Duodenal mucosa (tissue), 2 donors: ENCODE data around the gene HK2.

Source experiments
- H3K27ac ChIP-seq: one replicate; pipeline ENCODE4 v1.7.0; 2013; ENCODE audit warnings: low read depth, low read length
- H3K27me3 ChIP-seq, 2 donors: one replicate each; pipeline ENCODE4 v1.7.0; 2013; ENCODE audit warnings: low read length in 2 of 2, control low read depth in 1 of 2; ENCODE audit not compliant: insufficient read depth in 2 of 2, control insufficient read depth in 1 of 2
- H3K36me3 ChIP-seq, 2 donors: one replicate each; pipeline ENCODE4 v1.7.0; 2013; ENCODE audit warnings: low read length in 2 of 2, control low read depth in 1 of 2; ENCODE audit not compliant: insufficient read depth in 2 of 2, control insufficient read depth in 1 of 2
- H3K4me1 ChIP-seq, 2 donors: one replicate each; pipeline ENCODE4 v1.7.0; 2013; ENCODE audit warnings: low read length in 2 of 2, control low read depth in 1 of 2; ENCODE audit not compliant: insufficient read depth in 2 of 2, control insufficient read depth in 1 of 2
- H3K4me3 ChIP-seq, 2 donors: one replicate each; pipeline ENCODE4 v1.7.0; 2013; ENCODE audit warnings: low read length in 2 of 2, low read depth in 1 of 2
- H3K9ac ChIP-seq, 2 donors: one replicate each; pipeline ENCODE4 v1.7.0; 2013; ENCODE audit warnings: low read length in 2 of 2, low read depth in 1 of 2
- H3K9me3 ChIP-seq, 2 donors: one replicate each; pipeline ENCODE4 v1.7.0; 2013; ENCODE audit warnings: low read length in 2 of 2, control low read depth in 1 of 2; ENCODE audit not compliant: control insufficient read depth in 1 of 2

HK2 gene

DNA sequence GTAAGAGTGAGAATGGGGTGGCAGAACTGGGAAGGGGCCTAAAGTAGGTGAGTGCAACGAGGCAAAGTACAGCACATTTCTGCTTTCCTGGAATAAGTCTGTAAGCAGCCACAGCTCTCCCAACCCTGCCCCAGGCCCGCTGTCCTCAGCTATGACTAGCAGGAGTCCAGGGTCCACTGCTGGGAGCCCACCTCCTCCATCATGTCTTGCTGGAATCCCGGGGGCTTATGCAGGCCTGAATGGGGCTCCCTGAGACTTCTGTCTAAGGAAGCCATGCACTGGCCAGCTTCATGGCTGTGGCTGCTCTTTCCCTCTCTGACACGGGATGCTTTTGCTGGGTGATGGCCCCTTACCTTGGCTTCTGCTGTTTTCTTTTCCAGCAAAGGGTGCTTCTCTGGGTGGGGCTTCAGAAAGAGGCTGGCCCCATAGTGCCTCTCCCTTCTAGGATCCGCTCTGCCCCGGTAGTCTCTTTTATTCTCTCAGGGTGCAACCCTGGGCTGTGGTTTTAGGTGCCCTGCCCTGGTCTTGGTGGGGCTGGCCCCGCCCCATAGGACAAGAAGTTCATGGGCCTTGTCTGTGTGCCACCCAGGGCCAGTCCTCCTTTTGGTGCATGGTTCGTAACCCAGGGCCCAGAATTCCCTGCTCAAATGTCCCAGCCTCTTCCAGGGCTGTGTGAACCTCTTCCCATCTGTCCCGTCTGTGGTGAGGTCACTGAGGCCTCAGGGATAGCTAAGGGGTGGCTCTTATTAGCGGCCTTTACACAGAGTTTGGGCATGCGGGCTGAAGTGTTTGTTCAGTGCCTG lies 90.7 kb downstream of the HK2 start:
- Histone ChIP-seq H3K27ac (no peak overlapping the region), H3K4me3 (no peak overlapping the region), H3K9ac (no peak overlapping the region), H3K36me3 (no peaks in the 10 kb centered on the region), H3K4me1 (peaks cover 0 to 4% of the 10 kb centered on the region in 2 donors), H3K27me3 (no peaks in the 10 kb centered on the region), H3K9me3 (no peaks in the 10 kb centered on the region)

DNA sequence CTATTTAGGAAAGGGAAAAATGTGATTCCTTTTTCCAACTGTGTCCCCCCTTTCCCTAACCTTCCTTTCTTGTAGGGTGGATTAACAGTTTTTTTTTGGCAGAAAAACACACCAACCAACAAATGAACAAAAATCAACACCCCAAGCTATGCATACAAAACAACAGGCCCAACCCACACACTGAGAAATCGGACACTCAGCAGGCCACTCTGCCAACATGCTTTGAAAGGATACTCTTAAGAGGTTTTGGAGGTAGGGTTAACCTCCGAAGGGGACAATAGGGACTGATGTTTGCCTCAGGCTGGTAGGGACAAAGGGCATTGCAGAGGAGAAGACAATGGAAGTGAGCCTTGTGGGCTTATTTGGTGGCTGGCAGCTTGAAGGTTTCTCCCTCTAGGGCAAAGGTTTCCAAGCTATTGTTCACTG lies 91.4 kb downstream of the HK2 start:
- H3K9ac ChIP-seq: no peak overlapping the region
- no peaks in the 10 kb centered on the region for H3K27me3 ChIP-seq
- no peaks in the 10 kb centered on the region for H3K9me3 ChIP-seq
- H3K36me3 ChIP-seq: peaks cover 0 to 1% of the 10 kb centered on the region in 2 donors
- H3K4me3 ChIP-seq: no peak overlapping the region
- no peak overlapping the region for H3K27ac ChIP-seq
- no peaks in the 10 kb centered on the region for H3K4me1 ChIP-seq

DNA sequence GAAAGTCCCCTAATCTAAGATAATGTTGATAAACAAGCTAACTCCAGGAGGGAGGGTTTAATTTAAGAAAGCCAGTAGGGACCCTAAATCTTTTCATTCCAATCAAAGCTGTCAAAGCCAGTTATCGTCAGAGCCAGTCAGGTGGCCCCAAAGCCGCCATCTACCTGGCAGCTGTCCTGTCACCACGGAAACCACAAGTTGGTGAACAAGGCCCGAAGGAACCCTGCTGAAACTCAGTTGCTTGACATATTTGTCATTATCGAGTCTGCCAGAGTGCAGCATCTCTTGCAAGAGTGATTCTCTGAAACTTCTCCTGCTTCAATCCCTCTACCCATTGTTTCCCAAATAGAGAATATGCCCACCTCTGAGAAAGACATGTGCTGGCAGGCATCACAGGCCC lies 93.7 kb downstream of the HK2 start:
- H3K27me3 ChIP-seq: no peaks in the 10 kb centered on the region
- H3K4me1 ChIP-seq: no peaks in the 10 kb centered on the region
- no peak overlapping the region for H3K9ac ChIP-seq
- H3K9me3 ChIP-seq: no peaks in the 10 kb centered on the region
- no peak overlapping the region for H3K4me3 ChIP-seq
- no peak overlapping the region for H3K27ac ChIP-seq
- H3K36me3 ChIP-seq: peaks cover 0 to 5% of the 10 kb centered on the region in 2 donors

DNA sequence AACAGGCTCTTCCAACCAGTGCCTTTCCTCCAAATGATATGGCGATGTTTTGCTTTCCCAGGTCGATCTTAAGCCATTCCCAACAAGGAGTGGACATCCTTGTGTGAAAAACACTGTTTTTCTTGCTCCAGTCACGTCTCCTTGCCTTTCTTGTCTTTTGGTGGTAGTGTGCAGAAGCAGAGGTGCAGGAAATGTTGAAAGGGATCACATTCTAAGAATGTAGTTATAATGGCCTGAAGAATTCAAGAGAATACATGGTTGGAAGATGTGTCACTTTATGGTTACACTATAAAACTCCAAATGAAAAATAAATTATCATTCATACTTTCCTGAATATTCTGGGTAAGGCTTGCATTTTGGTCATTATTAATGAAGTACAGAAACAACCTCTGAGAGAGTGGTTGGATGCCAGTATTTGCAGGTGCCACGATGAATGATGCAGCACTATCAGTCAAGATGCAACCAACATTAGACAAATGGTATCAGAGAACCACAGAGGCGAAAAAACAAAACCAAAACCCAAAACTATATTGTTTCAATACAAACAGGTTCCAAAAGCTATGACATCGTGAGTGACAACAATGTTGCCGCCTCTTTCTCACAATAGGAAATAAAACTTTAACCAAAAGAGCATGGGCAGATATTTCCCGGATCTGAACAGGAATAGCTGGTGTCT lies 97.0 kb downstream of the HK2 start:
- H3K4me3 ChIP-seq: no peak overlapping the region
- no peaks in the 10 kb centered on the region for H3K27me3 ChIP-seq
- H3K9ac ChIP-seq: no peak overlapping the region
- no peak overlapping the region for H3K27ac ChIP-seq
- H3K9me3 ChIP-seq: no peaks in the 10 kb centered on the region
- H3K36me3 ChIP-seq: peaks cover 0 to 5% of the 10 kb centered on the region in 2 donors
- H3K4me1 ChIP-seq: no peaks in the 10 kb centered on the region

DNA sequence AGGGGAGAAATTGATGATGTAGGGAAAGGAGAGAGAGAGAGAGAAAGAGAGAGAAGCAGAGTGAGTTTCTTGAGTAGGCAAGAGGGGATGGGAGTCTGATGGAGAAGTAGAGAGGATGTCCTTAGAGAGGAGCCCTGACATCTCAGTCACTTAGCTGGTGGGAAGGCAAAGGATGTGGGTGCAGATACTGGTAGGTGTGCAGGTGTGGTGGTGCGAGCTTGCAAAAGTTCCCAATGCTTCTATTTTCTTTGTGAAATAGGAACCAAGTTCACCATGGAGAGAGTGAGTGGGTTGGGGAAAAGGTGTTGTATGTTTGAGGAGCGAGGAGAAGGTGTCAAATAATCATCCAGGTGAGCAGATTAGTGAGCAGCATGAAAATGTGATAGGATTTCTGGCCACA lies 98.0 kb downstream of the HK2 start:
- Histone ChIP-seq H3K4me3 (no peak overlapping the region), H3K9me3 (no peaks in the 10 kb centered on the region), H3K4me1 (no peaks in the 10 kb centered on the region)

DNA sequence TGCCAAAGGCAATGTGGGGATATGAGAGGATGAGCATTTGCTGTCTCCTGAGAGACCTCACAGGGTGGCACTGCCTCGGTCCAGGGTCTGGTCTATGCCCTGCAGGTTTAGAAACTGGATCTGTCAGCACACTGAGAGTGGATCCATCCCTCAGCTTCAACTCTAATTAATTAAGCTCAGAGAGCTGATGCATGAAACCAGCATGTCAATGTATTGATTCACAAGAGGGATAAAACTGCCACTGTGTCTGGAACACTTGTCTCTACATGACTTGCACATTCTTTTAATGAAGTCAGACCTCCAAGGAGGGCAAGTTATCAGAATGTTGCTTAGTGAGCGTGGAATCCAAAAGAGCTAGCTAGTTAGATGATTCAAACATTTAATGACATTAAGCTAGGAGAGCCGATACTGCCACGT lies 102.1 kb downstream of the HK2 start:
- no peaks in the 10 kb centered on the region for H3K27me3 ChIP-seq
- H3K27ac ChIP-seq: no peak overlapping the region
- H3K36me3 ChIP-seq: no peaks in the 10 kb centered on the region
- no peaks in the 10 kb centered on the region for H3K9me3 ChIP-seq
- H3K4me3 ChIP-seq: no peak overlapping the region
- peaks cover 0 to 3% of the 10 kb centered on the region in 2 donors for H3K4me1 ChIP-seq
- H3K9ac ChIP-seq: no peak overlapping the region

More for the DNA sequence above, 98.0 kb downstream of the HK2 start:
- peaks cover 0 to 5% of the 10 kb centered on the region in 2 donors for H3K36me3 ChIP-seq
- no peak overlapping the region for H3K9ac ChIP-seq
- H3K27me3 ChIP-seq: no peaks in the 10 kb centered on the region
- no peak overlapping the region for H3K27ac ChIP-seq

DNA sequence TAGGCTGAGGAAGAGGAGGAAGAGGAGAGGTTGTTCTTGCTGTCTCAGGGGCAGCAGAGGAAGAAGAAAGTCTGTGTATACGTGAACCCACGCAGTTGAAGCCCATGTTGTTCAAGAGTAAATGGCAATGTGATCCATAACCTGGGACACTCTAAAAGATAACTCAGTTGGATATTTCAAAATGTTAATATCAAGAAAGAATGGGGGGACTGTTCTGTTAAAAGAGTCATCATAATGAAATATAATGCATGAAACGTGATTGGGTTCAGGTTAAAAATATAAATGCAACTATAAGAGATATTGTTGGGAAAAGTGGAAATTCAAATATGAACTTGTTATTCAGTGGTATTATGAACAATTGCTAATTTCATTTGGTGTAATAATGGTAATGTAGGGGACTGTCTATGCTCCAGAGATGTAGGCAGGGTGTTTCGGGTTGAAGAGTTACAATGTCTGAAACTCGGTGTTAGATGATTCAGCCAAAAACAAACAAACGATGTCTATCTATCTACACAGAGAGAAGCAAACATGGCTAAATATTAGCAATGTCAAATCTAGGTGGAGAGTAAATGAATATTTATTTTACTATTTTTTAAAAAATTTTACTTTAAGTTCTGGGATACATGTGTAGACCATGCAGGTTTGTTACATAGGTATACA lies 103.4 kb downstream of the HK2 start:
- no peak overlapping the region for H3K4me3 ChIP-seq
- H3K27ac ChIP-seq: no peak overlapping the region
- H3K9ac ChIP-seq: no peak overlapping the region
- H3K36me3 ChIP-seq: no peaks in the 10 kb centered on the region
- no peaks in the 10 kb centered on the region for H3K27me3 ChIP-seq
- H3K4me1 ChIP-seq: peaks cover 0 to 3% of the 10 kb centered on the region in 2 donors
- no peaks in the 10 kb centered on the region for H3K9me3 ChIP-seq

DNA sequence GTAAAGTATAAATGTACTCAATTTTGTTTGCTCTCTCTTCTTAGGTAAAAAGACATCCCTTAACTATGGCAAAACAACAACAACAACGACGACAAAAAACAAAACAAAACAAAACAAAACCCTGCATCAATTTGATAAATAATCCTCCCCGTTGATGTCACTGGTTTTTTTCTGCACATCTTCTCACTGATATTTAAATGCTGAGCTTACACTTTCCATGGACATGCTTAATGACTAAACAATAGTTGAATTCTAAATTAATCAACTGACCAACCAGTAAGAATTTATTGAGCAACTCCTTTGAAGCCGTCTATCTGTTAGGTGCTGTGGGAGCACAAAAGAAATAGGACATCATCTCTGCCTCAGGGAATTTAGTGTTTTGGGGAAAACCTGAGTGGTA lies 104.3 kb downstream of the HK2 start:
- H3K27ac ChIP-seq: no peak overlapping the region
- H3K9me3 ChIP-seq: no peaks in the 10 kb centered on the region
- H3K4me3 ChIP-seq: no peak overlapping the region
- no peaks in the 10 kb centered on the region for H3K36me3 ChIP-seq
- H3K9ac ChIP-seq: no peak overlapping the region
- no peaks in the 10 kb centered on the region for H3K27me3 ChIP-seq
- peaks cover 0 to 3% of the 10 kb centered on the region in 2 donors for H3K4me1 ChIP-seq

DNA sequence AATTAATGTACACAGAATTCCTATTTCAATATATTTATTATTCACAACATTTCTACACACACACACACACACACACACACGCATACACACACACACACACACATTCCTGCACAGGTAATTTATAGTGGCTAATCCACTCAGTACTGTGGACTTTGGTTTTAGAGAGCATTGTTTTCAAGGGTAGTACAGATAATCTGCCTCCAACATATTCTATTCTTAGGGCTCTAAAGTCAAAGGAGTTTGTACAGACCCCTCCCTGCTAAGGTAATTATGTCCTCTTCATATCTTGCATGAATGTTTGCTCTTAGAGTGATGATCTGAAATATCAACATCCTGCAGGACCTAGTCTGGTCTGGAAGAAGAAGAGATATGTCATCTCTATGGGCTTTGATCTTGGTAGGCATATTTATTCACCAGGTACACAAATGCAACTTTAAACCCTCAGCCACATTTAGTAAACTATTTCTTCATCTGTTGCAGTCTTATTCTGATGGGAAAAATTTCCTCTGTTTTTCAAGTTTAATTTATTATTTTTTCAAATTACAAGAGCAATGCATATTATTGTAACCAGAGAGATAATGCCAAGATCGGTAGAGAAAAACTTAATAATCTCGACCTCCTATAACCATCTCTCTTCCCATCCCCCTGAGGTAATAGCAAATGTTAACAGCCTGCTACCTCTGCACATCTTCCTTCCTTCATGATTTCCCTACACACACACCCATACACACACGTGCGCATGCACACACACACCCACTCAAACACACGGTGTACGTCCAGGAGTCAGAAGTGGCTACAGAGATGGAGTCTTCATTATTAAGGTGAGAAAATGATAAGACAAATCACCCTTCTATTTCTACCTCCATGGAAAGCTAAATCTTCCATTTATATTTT lies 106.2 kb downstream of the HK2 start:
- Histone ChIP-seq H3K4me1 (peaks cover 0 to 3% of the 10 kb centered on the region in 2 donors), H3K9me3 (no peaks in the 10 kb centered on the region), H3K36me3 (no peaks in the 10 kb centered on the region), H3K27me3 (no peaks in the 10 kb centered on the region), H3K9ac (no peak overlapping the region), H3K4me3 (no peak overlapping the region), H3K27ac (no peak overlapping the region)
